HG03066 (cell line): Measurements from ENCODE around the gene CDC20.
A peak's percentile ranks its signal among the peaks of the same experiment; 100 is the strongest.
"Not testable (repeated sequence)": the region's sequence is repeated elsewhere in the genome, so short reads cannot be mapped to it uniquely, and the experiment has no call there.

Source experiments
- ATAC-seq: cut with Tn5 transposase; IDR thresholded peaks from one replicate; pipeline ENCODE4 v1.9.1; 2021; ENCODE audit warnings: low read depth; ENCODE audit not compliant: unreplicated experiment

Gene CDC20

DNA sequence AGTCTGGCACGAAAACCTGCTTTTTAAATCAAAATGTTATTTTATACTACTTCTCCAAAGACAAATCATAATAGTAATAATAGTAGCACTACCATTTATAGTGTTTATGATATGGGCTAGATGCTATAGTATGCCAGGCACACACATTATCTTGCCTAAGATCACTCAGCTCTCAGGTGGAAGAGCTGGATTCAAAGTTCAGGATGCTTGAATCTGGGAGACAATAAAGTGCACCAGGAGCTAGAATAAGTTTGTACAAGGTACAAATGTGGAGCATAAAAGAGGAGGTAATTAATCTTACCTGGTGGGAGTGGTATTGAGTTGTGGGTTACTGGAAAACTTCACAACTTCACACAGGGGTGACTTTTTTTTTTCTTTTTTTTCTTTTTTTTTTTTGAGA, 19.1 kb downstream of the CDC20 start:
- no peak for ATAC-seq

GRCh38 chr1:43379476-43379875, 20.7 kb downstream of the CDC20 start:
- no peak for ATAC-seq

- ATAC-seq, result no peak
Observed at GRCh38 chr1:43381612-43382011, 22.8 kb downstream of the CDC20 start.

DNA sequence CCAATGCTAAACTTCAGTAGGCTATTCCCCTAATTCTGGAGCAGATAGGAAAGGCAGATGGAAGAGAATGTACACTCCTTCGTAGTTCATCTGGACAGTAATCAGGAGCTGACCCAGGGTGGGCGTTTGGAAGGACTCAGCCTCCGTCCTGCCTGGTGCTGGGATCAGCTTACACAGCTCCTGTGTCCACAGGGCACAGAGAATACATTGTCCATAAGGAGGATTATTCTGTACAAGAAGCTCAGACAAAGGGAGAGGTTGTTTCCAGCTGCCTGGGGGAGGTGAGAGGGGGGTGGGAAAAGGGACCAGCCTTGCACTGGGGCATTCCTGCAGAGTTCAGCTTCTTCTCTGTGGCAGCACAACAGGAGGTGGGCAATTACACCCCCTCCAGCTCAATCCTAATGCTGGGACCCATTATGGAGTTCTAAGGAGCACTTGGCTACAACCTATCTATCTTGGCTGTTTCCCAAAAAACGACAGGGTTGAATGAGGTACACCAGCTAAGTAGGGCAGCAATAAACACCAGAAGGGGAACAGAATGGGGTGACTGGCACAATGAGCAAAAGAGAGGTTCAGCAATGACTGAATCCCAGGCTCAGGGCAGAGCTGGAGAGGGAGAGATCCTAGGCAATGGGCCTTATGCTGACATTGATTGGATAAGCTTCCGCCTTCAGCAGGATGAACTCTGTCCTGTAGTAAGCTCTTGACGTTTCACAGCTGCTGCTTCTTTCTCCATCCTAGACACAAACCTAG, 23.4 kb downstream of the CDC20 start:
- ATAC-seq, result no peak

DNA sequence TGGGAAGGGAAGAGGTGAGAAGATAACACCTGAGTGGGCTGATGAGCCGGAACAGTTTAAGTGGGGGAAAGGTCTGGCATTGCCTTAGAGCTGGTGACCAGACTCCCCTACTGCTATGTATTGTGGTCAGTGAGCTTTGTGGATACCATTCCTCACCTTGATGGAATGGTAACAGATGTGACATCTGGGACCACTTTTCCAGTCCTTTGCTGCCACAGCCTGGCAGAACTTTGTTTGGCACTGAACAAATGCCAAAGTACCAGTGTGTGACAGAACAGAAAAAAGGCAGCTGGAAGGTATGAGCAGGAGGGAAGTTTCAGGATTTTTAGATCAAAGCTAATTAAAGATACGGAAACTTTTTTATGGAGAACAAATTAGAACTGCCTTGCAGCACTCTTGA, 24.7 kb downstream of the CDC20 start:
- ATAC-seq, result no peak

- ATAC-seq, result no peak
Observed at GRCh38 chr1:43386676-43387075, 27.9 kb downstream of the CDC20 start.

DNA sequence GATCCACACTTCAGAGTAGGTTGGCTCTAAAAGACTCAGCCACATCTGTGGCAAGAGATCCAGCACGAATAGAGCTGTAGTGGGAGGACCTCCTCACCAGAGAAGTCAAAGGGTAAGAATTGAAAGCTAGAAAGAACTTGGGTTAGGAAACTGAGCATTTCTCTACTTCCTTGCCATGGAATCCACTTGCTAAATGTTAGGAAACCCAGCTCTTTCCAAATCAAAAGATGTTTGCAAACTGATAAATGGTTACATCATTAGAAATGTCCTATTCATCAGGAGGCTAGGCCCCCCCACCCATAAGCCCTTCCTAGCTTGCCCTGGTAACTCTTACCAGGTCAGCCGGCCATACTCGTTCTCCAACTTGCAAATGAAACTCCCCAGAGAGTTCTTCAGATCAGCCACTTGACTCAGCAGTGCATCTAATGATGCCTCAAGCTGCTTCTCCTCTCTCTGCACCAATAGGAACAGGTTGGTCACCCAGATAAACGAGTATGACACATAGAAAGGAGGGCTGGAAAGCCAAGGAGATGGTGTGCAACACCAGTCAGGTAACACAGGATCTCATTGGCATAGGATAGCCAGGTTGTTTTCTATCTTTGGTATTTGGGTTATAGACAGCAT, 29.3 kb downstream of the CDC20 start:
- no peak for ATAC-seq

- no peak for ATAC-seq
Observed at GRCh38 chr1:43388613-43389012, 29.8 kb downstream of the CDC20 start.

DNA sequence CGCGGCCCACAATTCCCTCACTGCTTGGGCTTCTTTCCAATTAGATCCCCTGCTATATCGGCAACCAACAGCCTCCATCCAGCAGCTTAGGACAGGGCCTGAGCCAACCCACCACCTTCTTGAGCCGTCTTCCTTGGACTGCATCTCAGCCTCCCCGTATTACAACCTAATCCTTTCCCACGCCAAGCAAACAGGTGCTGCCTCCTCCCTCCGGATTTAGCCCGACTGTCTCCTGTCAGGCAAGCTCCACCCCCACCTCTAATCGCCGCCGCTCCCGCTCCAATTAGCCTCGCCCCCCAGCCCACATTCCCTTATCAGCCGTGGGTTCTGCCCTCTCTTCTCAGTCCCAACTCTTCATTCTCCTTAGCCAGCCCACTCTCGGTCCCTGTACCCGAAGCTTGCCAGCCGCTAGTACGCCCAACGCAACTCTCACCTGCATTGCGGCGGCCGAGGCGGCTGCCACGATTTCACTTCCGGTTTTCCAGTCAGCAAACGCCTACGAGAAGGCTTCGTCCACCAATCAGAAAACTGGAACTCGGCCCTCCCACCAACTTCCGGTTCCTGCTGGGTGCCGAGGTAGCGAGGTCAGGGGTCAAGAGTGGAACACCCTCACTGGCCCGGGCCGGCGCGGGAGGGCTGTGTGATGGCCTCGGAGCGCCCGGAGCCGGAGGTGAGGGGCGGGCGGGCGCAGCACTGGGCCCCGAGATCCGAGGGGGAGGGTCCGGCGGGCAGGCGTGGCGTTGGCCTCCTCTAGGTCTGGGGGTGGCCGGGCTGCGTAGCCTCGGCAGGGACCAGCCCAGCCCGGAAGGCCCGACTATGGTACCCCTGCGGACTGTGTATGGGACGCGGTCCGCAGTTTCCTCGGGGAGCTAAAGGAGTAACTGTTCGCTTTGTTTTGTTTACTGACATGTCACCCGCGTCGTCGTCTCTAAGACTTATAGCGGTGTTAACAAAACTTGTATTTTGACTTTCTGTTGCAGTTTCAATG, 30.8 kb downstream of the CDC20 start, which contains the start of the genes MED8 and SZT2:
Gene MED8, minus strand, starts transcription at position 475 of the 988 bp plus-strand sequence. Its CDS starts 36 bp downstream, at position 439.
Gene SZT2, plus strand, starts transcription at position 574 of the 988 bp plus-strand sequence. Its CDS starts 70 bp downstream, at position 644.
- peak; percentile 88 for ATAC-seq

DNA sequence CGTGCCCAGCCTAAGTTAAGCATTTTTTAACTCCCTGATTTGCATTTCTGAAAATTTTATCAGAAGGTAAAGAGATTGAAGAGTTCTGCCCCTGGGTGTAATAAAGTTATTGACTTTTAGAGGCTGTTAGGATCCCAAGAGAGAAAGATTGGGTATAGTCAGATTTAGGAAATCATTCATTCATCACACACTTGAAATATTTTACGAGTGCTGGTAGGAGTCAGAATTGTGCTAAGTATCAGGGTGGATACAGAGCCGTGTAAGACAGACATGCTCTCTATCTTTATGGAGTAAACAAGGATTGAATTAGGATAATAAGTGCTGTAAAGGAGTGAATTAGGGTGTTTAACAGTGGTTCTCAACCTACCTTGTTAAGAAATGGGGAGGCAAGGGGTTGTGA, 33.9 kb downstream of the CDC20 start:
- ATAC-seq, result no peak

DNA sequence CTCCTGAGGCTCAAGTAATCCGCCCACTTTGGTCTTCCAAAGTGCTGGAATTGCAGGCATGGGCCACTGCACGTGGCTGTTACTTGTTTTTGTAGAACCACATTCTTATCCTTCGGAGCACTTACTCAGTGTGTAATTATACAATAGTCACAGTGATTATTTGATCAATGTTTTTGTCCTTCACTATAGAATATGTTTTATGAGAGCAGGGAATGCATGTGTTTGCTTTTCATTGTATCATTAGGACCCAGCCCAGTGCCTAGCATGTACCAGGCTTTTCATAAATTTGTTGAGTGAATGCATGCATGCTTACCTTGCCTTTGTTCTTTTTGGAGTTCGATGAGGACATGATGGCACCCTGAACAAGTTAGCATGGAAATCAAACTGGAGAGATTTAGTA, 36.7 kb downstream of the CDC20 start:
- ATAC-seq, result no peak

GRCh38 chr1:43396059-43396458, 37.3 kb downstream of the CDC20 start:
- ATAC-seq, result no peak

GRCh38 chr1:43398227-43398626, 39.4 kb downstream of the CDC20 start:
- ATAC-seq, result no peak

DNA sequence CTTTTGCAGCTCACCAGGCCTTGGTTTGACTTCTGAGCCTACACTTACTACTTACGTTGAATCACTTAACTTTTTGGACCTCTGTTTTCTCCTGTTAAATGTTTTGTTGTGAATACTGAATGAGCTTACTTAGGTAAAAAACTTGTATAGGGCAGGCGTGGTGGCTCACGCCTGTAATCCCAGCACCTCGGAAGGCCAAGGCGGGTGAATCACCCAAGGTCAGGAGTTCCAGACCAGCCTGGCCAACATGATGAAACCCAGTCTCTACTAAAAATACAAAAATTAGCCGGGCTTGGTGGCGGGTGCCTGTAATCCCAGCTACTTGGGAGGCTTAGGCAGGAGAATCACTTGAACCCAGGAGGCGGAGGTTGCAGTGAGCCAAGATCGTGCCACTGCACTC, 41.7 kb downstream of the CDC20 start:
- not testable (repeated sequence) for ATAC-seq

DNA sequence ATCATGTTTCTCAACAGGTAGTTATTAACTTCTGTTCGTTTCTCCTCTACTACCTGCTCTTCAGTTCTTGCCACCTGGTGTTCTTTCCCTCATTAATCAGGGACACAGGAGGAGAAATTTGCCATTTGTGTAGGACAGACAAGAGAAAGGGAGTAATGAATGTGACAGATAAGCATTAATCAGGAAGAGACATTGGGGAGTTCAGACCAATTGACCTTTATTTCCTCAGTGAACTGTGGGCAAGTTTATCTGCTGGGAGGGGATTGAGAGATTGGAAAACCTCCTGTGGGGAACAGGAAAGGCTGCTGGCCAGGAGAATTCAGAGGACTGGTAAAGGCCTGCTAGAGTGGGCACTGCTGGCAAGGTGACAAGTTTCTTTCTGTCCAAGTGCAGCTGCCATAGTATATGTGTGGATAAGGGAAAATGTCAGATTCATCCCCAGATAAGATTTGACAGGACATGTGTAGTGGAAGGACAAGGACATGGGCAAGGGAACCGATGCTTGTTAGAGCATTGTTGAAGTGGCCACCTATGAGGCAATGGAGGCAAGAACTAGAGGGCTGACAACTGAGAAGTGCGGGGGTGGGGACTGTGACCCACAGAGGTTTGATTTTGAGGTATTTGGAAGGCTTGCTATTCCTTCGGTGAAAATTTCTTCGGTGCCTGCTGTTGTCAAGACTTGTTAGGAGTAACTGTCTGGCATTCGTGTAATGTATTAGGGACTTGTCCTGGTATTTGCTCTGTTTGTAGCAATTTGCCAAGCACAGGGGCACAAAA, 43.5 kb downstream of the CDC20 start:
- no peak for ATAC-seq

DNA sequence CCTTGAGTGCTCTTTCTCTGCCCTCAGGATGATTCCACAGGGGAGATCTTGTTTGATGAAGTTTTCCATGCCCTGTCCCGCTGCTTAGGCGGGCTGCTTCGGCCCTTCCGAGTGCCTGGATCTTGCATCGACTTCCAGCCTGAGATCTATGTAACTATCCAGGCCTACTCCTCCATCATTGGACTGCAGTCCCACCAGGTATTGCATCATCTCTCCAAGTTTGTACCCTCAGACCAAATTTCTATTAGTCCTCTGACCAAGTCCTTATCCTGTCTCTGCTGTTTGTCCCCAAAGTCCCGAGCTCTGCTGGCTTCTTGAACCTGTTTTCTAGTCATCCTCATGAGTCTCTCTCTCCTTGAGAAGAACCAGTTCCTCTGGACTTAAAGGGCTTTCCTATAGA, 45.6 kb downstream of the CDC20 start:
- no peak for ATAC-seq

GRCh38 chr1:43405219-43405875, 46.6 kb downstream of the CDC20 start:
- no peak for ATAC-seq

GRCh38 chr1:43405876-43406234, 47.1 kb downstream of the CDC20 start:
- ATAC-seq, result no peak

GRCh38 chr1:43410571-43410970, 51.8 kb downstream of the CDC20 start:
- ATAC-seq, result no peak
